Activated CD8-positive, alpha-beta memory T cell treated with anti-CD3 and anti-CD28 coated beads, Interleukin-2, amount 50 U/mL, for 4 hours (primary cell): ENCODE results near the gene SERINC3.
"Not testable (repeated sequence)": the region's sequence is repeated elsewhere in the genome, so short reads cannot be mapped to it uniquely, and the experiment has no call there.

Source experiments
- DNase-seq: peaks from one replicate; pipeline ENCODE4 v3.0.0-alpha.2; 2020

Gene SERINC3

DNA sequence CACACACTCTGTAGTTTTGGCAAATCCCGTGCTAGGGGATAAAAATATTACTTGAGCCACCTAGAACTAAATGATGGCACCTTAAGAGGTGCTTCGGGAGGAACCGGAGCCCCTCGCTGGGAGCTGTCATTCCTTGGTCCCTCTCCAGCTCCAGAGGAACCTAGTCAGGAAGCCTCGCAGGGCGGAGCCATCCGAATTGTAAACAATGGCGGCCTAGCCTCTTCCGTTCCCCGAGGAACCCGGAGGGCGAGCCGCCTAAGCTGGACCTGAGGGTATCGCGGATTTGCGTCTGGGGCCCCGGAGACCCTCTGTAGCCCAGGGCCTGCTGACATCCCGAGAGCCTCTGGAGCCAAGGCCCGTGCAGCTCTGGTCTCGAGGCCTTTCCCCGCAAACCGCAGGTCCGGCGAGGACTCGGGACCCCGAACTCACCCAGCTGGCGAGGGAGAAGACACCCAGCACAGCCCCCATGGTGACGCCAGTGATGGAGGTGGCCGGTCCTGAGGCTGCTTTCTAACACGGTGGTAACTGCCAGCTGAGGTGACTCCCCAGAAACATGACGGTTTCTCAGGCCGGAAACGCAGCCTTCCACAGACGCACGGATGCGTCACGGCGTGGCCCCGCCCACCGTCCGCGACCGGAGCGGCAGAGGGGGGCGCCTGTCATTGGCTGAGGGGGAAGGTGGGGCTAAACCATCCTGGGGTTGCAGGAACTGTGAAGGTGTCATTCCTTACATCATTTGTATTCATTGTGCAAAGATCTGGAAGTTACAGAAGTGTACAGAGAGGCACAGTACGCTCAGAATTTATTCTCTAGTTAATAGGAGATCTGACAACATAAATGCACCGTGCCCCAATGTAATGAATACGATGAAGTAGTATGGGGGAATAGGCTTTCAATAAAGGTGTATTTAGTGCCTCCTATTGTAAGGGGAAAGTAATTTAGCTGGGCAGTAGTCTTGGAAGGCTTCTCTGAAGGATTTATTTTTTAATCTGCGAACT lies at the start of gene SERINC3:
SERINC3 (minus strand) TSS at position 587 of the 998 bp plus-strand sequence; CDS start at position 468, 119 bp downstream.
- peak; percentile 97 for DNase-seq

DNA sequence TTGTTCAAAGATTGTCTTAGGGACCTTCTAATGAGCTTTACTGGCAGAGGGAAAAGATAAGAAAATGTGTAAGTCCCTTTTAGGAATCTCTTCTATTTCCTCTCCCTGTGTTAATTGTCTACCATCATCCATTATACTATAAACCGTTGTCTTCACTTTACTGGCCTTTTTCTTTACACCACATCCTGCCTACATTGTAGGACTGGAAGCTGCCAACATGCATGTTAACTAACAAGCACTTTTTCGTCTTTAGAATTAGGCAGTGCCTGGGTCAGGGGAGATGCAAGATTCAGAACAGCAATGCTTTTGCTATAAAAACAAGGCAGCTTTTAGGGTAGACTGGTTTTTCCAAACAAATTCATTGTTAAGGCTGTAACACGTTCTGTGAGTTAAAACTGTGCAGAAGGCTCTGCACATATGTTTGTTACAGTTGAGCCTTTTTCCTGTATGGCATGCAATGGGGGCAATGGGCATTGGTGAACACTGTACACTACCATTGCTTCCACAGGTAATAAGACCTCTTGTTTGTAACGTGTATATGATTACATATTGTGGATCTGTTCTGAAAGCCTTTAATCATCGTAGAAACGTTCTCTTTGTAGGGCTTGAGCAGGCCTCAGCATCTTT lies 49.6 kb upstream of the SERINC3 start:
- DNase-seq, result no peak

GRCh38 chr20:44570367-44570766 lies 48.5 kb upstream of the SERINC3 start:
- no peak for DNase-seq

GRCh38 chr20:44566811-44567210 lies 44.9 kb upstream of the SERINC3 start:
- DNase-seq, result no peak

GRCh38 chr20:44566018-44566417 lies 44.1 kb upstream of the SERINC3 start:
- DNase-seq, result no peak

DNA sequence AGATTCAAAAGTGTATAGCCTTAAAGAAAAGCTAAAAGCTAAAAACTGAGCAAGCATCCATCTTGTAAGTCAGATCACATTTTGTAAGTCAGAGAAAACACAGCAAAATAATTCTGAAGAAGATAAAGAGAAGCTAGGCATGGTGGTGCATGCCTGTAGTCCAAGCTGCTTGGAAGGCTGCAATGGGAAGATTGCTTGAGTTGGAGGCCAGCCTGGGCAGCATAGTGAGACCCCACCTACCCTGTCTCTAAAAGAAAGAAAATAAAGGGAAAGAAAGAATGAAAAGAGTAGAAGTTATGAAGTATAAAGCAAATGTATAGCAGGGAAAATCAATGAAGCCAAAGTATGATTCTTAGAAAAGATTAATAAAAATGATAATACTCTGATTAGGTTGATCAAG lies 40.0 kb upstream of the SERINC3 start:
- no peak for DNase-seq

DNA sequence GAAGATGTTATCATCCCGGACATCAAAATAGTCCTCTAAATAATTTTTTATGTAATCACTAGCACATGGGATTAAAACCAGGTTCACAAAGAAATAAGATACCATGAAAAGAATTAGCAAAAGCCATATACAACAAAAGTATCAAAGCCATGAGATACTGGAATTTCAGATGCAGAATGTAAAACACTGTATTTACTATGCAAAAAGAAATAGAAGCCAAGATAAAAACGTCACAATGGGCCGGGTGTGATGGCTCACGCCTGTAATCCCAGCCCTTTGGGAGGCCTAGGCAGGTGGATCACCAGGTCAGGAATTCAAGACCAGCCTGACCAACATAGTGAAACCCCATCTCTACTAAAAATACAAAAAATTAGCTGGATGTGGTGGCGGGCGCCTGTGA lies 38.9 kb upstream of the SERINC3 start:
- not testable (repeated sequence) for DNase-seq

DNA sequence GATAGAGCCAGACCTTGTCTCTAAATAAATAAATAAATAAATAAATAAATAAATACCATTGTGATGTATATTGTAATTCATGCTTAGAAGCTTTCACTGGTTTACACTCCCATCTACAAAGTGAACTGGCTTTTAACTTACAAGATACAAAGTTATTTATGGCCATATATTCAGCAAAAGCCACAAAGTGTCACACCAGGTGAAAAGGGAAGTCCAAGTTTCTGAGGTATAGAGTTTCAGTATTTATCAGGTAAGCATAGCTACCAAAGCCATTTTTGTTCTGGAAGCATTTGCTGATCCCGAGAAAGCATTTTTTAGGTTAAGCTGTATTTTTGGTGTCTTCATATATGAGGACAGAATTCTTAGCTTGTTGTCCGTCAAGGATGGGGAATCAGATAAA lies 38.4 kb upstream of the SERINC3 start:
- DNase-seq, result no peak

DNA sequence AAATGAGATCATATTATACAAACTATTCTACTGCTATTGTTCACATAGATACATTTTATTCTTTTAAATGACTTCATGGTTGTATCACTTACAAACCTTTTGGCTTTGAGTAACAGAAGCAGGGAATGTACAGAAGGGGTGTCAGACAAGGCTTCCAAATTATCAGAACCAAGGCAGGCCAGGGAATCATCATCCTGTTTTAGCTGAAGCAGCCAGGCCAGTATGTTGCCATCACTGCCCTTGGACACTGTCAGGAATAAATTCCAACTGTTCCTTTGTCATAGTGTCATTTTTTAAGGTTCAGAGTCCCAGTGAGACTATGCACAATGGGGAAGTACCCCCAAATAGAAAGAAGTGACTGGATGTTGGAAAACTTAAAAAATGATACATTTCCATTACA lies 37.4 kb upstream of the SERINC3 start:
- DNase-seq, result no peak

GRCh38 chr20:44552950-44553908 lies 31.4 kb upstream of the SERINC3 start:
- no peak for DNase-seq

DNA sequence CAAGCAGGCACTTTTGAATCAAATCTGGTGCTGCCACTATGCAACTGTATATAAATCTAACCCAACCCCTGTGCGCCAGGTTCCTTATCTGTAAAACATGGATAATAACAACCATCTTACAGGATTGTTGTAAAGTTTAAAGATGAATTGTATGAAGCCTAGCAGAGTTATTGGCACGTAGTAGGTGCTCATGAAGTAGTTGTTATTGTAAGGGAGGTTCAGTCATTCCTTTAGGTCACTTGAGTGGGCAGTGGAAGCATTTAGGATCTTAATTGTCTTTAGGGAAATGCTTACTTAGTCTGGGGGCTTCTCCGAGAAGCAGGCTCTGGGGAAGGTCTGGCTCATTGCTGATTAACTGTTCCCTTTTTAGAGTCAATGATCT lies 30.7 kb upstream of the SERINC3 start:
- DNase-seq, result no peak

GRCh38 chr20:44552050-44552449 lies 30.2 kb upstream of the SERINC3 start:
- DNase-seq, result no peak

GRCh38 chr20:44549123-44549522 lies 27.3 kb upstream of the SERINC3 start:
- no peak for DNase-seq

DNA sequence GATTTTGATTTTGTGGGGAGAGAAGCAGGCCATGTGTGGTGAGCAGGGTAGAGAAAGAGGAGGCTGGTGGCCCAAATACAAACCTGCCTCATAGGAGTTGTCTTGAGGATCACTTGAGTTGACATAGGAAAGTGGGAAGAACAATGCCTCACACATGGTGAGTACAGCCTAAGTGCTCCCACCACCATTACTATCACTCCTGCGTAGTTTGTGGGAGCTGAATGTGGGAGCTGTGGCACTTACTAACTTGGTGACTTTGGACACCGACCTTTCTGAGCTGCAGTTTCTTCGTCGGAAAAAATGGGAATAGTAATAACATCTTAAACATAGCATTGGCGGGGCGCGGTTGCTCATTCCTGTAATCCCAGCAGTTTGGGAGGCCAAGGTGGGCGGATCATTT lies 25.5 kb upstream of the SERINC3 start:
- no peak for DNase-seq

- DNase-seq, result no peak
These were observed 22.4 kb upstream of the SERINC3 start for GRCh38 chr20:44544263-44544662.

DNA sequence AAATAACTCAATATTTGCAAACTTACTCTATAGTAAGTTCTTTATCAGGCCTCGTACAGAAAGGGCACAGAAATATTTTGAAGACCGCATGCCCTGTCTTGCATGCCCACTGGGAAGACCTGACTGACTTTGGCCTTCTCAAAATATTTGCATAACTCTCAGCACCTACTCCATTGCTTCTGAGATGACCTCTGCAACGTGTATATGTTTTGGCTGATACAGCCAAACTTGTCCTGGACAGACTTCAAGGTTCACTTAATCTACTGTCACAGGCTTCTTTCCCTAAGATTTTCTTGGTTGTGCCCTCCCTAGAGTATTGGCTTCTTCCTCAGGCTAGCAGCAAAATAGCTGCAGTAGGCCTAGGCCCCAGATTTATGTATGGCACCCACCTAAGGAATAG lies 21.5 kb upstream of the SERINC3 start:
- no peak for DNase-seq

- DNase-seq, result no peak
These were observed 21.0 kb upstream of the SERINC3 start for GRCh38 chr20:44542890-44543289.

- DNase-seq, result no peak
These were observed 20.1 kb upstream of the SERINC3 start for GRCh38 chr20:44541992-44542391.

DNA sequence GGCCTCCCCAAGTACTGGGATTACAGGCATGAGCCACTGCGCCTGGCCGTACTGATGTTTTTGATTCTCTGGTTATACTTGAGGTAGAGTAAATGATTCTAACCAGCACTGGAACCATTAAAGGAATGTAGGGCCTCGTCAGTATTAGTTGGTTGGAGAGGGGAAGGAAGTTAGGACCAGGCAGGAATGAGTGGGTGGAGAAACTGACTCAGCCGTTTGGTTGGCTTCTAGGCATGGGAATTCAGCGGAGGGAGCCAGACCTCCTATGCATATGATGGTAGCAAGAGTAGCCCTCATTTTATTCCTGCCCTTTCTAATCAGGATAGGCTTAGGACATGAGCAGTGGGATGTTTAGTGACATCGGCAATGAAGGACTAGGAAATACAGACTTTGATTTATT lies 19.0 kb upstream of the SERINC3 start:
- DNase-seq, result no peak

DNA sequence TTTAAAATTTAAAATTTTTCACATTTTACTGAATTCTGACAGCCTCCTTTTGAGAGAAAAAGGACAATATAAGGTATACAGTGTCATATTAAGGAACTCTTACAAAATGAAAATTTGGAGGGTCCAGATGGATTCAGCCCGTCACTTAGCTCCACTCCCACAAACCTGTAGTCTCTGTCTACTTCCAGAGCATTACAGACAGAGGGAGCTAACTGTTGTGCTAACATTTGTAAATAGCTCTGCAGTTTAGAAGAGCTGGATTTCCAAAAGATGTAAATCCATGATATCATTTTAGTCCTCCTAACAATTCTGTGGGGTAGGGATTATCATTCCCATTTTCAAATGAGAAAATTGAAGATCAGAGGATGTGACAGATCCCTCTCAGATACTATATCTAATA lies 16.1 kb upstream of the SERINC3 start:
- no peak for DNase-seq

DNA sequence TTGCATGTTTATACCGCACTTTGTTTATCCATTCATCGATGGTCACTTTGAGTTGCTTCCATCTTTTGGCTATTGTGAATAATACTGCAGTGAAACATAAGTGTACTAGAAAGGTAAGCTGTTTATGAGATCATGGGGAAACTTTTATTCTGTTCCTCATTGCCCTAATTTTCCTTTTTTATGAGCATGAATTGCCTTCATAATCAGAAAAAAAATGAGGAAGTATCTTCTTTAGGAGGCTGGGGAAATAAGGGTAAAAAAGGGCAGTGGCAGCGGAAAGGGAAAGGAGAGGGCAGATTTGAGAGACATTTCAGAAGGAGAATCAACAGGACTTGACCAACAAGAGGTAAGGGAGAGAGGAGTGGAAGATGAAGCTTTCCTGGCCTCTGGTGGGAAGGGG lies 14.3 kb upstream of the SERINC3 start:
- no peak for DNase-seq

GRCh38 chr20:44533928-44534327 lies 12.1 kb upstream of the SERINC3 start:
- no peak for DNase-seq

DNA sequence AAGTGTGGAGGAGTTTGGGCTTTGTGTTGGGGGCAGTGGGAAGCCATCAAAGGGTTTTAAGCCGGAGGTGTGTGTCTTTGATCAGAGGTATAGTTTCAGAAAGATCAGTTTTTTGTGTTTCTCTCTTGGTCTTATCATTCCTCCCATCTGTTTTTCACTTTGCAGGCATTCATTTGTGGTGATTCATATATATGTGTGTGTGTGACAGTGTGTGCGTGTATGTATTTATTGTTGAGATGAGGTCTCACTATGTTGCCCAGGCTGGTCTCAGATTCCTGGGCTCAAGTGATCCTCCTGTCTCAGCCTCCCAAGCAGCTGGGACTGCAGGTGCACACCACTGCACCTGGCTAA lies 11.1 kb upstream of the SERINC3 start:
- DNase-seq, result no peak
